Measurements from ENCODE around the gene HEBP1. TPM values are rescaled to one million over a fixed set of nuclear protein-coding genes. Genes with fewer than 3 reads are reported as not detected.

HEBP1 gene
- total RNA-seq, 2 experiments from 2014 or later = 14.8 to 17.8 TPM

DNA sequence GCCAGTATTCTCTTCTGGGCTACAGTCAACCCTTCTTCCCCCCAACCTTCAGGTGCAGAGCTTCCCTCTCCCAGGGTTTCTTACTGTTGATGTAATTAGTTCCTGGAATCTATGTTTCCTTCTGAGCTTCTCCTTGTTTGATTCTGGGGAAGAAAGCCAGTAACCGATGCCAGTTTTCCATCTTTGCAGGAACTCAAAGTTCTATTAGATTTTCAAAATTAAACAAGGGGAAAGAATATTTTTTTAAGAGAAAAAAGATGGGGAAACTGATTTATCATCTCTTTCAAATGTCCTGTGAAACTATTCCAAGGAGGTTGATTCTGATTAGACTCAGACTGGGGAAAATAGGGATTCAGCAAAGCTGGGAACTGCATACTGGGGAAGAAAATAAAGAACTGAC lies 26.2 kb upstream of the HEBP1 start:
- ChIA-PET POLR2A (no interaction called here), CTCF (interaction anchor here (0.5 kb wide), 1 partner anchor 14 kb away, joined by 4 read pairs; no protein-coding TSS in a partner anchor)

DNA sequence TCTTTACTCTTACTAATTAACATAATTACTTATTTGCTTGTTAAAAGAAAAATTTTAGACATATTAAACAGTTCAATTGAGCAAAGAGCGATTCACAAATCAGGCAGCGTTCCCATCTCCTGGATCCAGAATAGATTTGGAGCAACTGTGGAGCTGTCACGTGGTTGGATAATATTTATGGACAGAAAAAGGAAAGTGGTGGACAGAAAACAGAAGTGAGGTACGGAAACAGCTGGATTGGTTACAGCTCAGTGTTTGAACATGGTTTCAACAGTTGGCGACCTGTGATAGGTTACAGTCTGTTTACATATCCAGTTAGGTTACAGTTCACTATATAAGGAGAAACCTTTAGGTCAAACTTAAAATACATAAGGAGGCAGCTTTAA lies 24.5 kb upstream of the HEBP1 start:
- CTCF ChIA-PET = no interaction called here
- POLR2A ChIA-PET = no interaction called here

DNA sequence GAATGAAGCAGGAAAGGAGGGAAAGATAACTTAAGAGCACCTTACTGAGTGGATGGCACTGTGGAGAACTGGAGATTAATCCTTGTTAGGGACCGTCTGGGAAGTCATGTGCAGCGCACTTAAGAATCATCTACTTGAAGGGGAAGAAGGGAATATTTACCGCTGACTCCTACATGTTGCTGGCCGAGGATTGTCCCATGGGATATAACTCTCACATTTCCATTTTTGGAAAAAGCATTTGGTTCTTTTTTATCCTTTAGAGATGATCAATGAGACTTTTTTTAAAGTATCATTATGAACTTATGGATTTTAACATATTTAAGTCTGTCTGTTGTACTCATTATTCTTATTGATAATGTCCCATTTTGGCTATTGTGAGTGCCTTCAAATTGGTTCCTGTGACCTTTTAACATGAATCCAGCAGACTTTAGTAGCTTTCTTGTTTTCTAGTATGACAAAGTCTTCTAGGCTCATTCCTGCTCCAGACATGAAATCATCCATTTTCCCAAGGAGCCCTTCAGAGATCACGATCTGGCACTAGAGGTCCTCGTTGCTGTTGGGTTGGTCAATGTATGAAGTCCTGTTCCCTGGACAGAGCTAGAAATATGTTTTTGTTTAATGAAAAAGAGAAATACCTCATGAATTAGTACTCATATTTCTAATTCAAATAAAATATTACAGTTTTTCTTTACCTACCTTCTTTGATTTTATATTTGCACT lies 23.9 kb upstream of the HEBP1 start:
- ChIA-PET POLR2A (no interaction called here), CTCF (no interaction called here)

DNA sequence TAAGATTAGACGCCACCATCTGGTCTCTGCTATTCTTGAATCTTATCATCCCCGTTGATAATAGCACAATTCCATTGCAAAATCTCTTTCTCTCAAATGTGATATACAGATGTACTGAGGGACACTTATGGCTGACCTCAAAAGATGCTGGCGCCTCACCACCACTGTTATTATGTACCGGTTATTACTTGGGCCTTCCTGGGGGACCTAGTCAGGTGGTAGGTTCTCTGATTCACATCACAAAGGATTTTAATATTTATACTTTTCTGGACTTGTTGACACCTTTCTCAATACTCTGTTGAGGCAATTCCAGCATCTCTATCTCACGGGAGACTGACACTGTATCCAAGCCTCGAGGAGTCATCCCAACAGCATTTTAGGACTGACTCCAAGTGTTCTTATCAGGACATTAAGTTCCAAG lies 22.8 kb upstream of the HEBP1 start:
- POLR2A ChIA-PET = no interaction called here
- CTCF ChIA-PET = no interaction called here

DNA sequence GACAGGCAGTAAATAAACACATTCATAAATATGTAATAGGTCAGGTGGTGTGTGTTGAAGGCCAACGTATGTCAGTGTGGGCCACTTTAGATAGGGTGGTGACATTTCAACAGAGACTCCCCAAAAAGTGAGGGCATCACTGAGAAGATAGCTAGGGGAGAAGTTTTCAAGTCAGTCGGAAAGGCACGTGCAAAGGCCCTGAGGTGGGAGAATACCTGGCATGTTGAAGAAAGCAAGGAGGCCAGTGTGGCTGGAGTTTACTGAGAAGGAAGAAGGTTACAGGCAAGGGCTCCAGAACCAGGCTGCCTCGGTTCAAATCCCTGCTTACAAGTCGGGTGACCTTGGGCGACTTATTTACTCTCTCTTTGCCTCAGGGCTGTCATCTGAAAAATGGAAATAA lies 11.0 kb upstream of the HEBP1 start:
- CTCF ChIA-PET = no interaction called here
- POLR2A ChIA-PET = no interaction called here

DNA sequence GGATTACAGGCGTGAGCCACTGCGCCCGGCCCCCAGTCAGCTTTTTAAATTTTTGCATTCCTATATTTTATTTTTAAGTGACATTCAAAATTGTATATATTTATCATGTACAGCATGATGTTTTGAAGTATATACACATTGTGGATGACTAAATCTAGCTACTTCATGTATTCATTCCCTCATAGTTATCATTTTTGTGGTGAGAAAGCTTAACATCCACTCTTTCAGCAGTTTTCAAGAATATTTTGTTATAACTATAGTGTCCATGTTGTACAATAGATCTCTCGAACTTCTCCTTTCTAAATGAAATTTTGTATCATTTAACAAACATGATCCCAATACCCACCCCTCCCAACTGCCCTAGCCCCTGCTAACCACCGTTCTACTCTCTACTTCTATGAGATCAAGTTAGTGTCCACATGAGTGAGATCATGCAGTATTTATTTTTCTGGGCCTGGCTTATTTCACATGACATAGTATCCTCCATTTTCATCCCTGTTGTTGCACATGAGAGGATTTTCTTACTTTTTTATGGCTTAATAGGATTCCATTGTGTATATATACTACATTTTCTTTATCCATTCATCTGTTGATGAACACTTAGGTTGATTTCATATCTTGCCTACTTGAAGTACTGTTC lies 8.8 kb upstream of the HEBP1 start:
- POLR2A ChIA-PET = no interaction called here
- CTCF ChIA-PET = no interaction called here

DNA sequence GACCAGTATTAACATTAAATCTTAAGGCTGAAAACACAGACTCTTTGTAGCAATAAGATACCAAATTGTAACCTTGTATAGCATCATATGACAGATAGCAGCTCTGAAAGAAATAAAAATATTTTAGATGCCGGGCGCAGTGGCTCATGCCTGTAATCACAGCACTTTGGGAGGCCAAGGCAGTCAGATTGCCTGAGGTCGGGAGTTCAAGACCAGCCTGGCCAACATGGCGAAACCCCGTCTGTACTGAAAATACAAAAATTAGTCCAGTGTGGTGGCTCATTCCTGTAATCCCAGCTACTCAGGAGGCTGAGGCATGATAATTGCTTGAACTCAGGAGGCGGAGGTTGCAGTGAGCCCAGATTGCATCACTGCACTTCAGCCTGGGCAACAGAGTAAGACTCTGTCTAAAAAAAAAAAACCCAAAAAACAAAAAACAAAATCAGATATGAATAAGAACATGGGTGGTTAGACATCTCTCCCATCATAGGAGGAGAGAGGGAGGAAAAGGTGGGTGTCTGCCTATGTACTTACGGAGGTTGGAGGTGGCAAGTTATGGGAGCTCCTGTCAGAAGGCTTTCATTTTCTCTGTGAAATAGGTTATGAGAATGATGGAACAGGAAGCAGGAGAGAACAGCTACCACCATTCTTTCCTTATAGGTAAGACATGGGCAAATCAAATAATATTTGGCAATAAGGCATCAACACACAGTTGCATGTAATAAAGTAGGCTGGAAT lies 7.6 kb upstream of the HEBP1 start:
- POLR2A ChIA-PET = no interaction called here

DNA sequence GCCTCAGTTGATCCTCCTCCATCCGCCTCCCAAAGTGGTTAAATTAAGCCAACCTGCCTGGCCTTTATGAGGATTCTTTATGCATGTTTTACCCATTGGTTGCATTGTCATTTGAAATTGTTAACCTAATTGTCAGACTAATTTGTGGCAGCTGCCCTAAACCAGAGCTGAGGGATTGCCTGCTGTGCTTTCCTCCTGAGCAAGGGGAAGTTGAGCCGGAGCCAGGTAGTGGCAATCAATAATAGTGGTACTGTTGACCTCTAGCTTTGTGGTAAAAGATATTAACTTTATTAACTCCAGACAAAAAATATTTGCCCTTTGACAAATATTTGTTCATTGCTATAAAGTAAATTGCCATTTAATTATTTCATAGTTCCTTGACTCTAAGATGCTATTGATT lies 5.6 kb upstream of the HEBP1 start:
- CTCF ChIA-PET = no interaction called here
- POLR2A ChIA-PET = no interaction called here

More for the DNA sequence above, 7.6 kb upstream of the HEBP1 start:
- CTCF ChIA-PET = interaction anchor here (0.7 kb wide), 2 partner anchors 48 to 398 kb away, joined by 3 to 4 read pairs; no protein-coding TSS in a partner anchor

DNA sequence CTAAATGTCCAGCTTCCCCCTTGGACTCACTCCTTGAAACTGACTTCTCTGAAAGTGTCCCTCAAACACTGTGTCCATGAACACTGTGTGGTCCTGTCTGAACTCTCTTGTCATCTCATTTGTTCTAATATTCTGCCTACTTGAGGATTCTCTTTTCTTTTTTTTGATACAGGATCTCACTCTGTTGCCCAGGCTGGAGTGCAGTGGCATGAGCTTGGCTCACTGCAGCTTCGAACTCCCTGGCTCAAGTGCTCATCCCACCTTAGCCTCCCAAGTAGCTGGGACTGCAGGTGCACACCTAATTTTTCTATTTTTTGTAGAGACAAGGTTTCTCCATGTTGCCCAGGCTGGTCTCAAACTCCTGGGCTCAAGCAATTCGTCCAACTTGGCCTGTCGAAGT lies 4.9 kb upstream of the HEBP1 start:
- POLR2A ChIA-PET = no interaction called here
- CTCF ChIA-PET = interaction anchor here (0.8 kb wide), 1 partner anchor 88 kb away, joined by 3 read pairs; no protein-coding TSS in a partner anchor

DNA sequence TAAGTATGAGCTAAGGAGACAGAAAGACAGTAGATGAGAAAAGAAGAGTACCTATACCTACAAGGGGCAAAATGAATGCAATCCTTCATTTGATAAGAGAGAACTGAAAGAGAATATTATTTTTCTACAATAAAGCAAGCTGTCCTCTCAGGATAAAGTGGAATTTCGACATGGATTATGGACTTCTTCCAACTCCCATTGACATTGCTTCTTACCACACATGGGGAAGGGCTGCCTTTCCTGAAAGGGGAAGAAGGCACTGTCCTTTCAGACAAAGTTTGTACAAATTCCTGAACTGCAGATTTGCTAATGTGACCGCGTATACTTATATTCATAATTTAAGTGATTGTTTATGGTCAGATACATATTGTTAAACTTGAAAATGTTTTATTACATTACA lies 4.3 kb upstream of the HEBP1 start:
- ChIA-PET POLR2A (no interaction called here), CTCF (interaction anchor here (0.8 kb wide), 1 partner anchor 87 kb away, joined by 3 read pairs; no protein-coding TSS in a partner anchor)

DNA sequence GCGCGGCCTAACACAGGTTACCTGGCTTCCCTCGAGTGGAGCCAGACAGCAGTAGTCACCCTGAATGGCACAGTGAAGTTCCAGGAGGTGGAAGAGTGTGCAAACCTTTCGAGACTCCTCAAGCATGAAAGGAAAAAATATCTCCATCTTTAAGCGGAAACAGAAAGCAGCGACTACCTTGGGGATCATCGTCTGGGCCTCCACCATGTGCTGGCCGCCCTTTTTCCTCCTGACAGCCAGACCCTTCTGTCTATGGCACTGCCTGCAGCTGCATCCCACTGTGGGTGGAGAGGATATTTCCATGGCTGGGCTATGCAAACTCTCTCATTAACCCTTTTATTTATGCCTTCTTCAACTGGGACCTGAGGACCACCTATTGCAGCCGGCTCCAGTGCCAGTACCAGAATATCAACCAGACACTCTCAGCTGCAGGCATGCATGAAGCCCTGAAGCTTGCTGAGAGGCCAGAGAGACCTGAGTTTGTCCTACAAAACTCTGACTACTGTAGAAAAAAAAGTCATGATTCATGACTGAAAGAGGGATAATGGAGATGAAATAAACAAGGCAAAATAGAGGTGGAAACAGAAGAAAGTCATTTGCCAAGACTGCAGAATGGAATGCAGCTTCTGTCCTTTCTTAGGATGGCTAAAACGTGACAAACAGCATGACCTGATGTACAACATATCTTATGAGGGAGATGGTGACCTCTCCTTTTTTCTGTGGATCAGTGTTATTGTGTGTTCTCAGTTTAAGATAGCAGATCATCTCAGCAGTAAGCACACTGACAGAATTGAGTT lies 2.4 kb upstream of the HEBP1 start:
- ChIA-PET CTCF (no interaction called here), POLR2A (no interaction called here)

DNA sequence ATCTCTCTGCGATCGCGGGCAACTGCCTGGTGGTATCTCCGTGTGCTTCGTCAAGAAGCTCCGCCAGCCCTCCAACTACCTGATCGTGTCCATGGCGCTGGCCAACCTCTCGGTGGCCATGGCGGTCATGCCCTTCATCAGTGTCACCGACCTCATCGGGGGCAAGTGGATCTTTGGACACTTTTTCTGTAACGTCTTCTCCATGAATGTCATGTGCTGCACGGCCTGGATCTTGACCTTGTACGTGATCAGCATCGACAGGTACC lies 1.6 kb upstream of the HEBP1 start:
- POLR2A ChIA-PET = no interaction called here

DNA sequence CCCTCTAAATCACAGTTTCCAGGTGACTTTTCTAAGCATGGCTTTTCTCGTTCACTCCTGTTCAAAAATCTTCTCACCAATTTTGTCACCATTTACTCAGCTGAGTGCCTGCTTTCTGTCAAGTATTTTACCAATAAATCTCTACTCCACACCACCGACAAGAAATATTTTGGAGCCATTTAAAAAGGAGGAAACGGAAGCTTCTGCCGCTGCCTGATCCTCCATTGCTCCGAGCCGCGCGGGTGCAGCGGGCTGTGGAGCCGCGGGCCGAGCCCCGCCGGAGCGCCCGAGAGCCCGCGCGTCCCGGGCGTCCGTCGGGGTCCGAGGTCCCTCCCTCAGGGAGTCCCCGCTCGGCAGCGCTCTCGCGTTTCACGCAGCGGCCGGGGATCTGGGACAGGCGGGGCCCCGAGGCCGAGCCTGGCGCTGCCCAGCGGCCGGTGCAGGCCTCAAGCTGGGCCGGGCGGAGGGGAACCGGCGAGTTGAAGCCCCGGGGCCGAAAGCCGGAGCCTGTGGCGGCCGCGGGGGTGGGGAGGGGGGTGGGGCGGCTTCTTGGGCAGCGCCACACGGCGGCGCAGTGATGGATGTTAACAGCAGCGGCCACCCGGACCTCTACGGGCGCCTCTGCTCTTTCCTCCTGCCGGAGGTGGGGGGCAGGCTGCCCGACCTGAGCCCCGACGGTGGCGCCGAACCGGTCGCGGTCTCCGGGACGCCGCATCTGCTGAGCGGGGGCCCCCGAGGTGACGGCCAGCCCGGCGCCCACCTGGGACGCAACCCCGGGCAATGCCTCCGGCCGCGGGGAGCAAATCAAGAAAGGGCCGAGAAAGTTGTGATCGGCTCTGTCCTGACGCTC lies 1.1 kb upstream of the HEBP1 start:
- POLR2A ChIA-PET = interaction anchor here (0.6 kb wide), 1 partner anchor 89 kb away, joined by 4 read pairs; no protein-coding TSS in a partner anchor
- CTCF ChIA-PET = interaction anchor here (0.9 kb wide), 1 partner anchor 210 kb away, joined by 3 read pairs; no protein-coding TSS in a partner anchor

More for the DNA sequence above, 1.6 kb upstream of the HEBP1 start:
- CTCF ChIA-PET = interaction anchor here (0.9 kb wide), 1 partner anchor 210 kb away, joined by 3 read pairs; no protein-coding TSS in a partner anchor

DNA sequence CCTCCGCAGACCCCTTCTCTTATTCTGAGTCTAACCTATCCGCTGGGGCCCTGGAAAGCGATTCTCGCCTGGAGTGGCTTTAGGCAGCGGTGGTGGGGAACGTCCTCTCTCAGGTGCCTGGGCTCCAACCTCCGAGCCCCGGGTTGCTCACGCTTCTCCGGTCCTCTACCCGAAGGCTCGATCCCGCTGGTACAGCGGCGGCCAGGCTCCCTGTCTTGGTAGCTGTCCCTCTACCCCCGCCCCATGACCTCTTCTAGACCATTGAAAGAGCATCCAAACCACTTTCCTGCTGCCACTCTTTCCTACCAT lies 505 bp upstream of the HEBP1 start:
- ChIA-PET POLR2A (no interaction called here), CTCF (no interaction called here)

DNA sequence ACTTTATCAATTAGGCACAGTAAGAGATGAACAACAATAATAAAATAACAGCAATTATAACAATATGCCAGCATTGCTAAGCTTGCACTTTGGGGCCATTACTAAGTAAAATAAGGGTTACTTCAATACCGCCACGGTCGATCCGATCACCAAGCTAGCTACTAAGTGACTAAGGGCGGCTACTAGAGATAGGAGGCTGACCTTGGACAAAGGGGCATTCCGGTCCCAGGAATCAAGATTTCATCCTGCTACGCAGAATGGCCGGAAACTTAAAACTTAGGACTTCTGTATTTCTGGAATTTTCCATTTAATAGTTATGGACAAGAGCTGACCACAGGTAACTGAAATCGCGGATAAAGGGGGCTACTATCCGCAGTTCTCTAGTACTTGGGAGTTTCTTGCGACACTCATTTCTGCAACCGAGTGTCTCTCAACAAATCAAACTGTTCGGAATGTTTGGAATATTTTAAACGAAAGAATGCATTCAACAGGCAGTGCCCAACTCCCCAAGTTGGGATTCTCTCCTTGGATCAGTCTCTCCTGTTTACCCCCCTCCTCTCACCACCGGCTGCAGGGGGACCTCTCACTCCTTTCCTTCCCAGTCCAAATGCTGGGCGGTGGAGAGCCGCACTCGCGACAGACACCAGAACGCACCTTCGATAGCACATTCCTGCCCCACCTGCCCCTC lies 650 bp downstream of the HEBP1 start:
- POLR2A ChIA-PET = no interaction called here

DNA sequence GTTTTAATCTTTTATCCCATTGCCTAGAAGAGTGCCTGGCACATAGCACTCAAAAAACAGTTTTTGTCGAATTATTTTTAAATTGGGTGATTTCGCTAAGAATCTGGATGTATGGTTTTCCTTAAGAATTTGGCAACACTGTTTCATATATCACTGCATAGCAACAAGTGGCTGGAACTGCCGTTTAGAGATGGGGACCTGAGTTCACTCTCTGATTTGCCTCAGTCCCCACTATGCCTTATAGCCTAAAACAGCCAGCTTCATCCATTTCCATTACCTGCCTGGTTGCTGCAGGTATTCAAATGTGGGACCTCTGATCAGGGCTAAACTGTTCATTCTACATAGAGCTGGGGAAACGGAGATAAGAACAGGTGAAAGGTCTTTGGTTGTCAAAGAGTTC lies 1.8 kb downstream of the HEBP1 start:
- ChIA-PET CTCF (no interaction called here), POLR2A (interaction anchor here (0.5 kb wide), 1 partner anchor 179 kb away, joined by 6 read pairs; no protein-coding TSS in a partner anchor)

More for the DNA sequence above, 650 bp downstream of the HEBP1 start:
- CTCF ChIA-PET = no interaction called here

DNA sequence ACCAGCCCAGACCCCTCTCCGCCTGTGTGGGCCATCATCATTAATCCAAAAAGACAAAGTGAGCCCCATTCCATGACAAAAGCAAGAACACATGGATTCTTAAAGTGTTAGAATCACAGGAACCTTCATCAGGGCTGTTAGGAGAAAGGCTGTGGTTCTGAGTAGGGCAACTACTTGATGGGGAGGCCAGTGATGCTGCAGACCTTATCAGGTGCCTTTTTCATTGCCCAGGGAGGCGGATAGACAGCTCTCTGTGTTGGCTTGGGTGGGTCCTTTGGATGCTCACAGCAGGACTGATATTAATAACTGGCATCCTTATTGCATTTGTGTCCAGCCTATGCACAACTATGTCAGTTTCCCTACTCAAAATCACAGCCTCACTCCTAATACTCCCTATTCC lies 2.3 kb downstream of the HEBP1 start:
- ChIA-PET POLR2A (no interaction called here), CTCF (no interaction called here)

DNA sequence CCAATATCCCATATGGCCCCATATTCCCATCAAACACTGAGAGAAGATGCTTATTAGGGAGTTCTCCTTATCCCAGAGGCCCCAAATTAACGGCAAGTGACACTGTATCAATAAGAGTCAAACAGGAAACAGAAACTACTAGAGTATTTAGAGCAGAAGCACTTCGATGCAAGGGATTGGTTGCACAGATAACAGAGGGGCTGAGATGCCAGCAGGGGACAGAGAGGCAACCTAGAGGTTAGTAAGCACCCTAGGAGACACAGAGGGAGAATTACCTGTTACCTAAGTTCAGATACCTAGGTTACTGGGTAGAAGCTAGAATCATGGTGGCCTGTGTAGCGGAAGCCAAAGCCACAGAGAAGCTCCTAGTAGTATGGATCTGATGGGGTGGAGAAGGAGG lies 2.9 kb downstream of the HEBP1 start:
- CTCF ChIA-PET = no interaction called here
- POLR2A ChIA-PET = no interaction called here

DNA sequence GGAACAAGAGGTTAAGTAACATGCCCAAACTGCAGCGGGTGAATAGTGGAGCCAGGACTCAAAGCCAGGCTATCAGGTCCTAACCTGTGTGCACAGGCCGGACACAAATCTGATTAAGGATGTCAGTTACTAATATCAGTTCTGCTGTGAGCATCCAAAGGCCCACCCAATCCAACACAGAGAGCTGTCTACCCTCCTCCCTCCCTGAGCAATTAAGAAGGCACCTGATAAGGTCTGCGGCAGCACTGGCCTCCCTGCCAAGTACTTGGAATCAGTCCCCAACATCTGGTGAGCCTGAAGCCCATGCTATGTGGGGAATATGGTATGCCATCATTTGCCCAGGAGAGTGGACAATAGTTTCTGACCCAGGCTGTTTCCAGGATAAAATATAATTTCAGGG lies 3.9 kb downstream of the HEBP1 start:
- POLR2A ChIA-PET = no interaction called here

More for the DNA sequence above, 3.9 kb downstream of the HEBP1 start:
- CTCF ChIA-PET = no interaction called here

Measured in activated CD8-positive, alpha-beta memory T cell treated with anti-CD3 and anti-CD28 coated beads for 36 hours (primary cell).